ENCODE measurements around the gene RNU6-1.
A peak's percentile ranks its signal among the peaks of the same experiment; 100 is the strongest.

Gene RNU6-1

GRCh38 chr15:67843571-67844387 is 3.9 kb upstream of the RNU6-1 start:
- Histone ChIP-seq H3K4me1 (peaks cover 42% of the 10 kb centered on the region), H3K9ac (no peak overlapping the region), H3K36me3 (no peaks in the 10 kb centered on the region), H3K4me2 (peak overlapping the region; percentile 13; the same call in 1 of the 2 replicates), H4K20me1 (no peaks in the 10 kb centered on the region), H3K27me3 (peaks cover 4% of the 10 kb centered on the region), H3K4me3 (no peak overlapping the region), H3K9me3 (no peaks in the 10 kb centered on the region), H3K27ac (no peak overlapping the region)
- TF ChIP-seq Cebpa-rat (IDR thresholded peaks at IDR 0.05): no peak

DNA sequence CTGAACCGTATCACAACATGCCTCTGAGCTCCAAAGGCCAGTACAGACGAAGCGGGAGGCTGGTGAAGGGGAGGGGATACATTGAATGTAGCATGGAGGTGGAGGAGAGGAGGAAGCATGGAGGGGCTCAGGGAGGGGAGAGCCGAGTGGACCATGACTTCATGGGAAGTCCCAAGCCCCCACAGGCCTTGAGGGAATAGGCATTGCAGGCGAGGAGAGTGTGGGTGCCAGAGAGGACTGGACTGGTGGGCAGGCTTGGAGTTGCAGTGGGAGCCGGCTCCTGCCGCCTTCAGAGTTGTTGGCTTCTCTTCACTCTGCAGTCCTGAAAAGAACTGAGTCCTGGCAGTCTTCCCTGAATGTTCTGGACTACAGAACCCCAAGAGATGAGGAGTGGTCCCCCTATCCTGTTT is 3.3 kb upstream of the RNU6-1 start:
- Histone ChIP-seq H3K4me1 (peaks cover 41% of the 10 kb centered on the region), H3K27ac (no peak overlapping the region), H3K36me3 (no peaks in the 10 kb centered on the region), H3K4me3 (no peak overlapping the region), H4K20me1 (no peaks in the 10 kb centered on the region), H3K27me3 (peaks cover 11% of the 10 kb centered on the region), H3K4me2 (peak overlapping the region; percentile 13; the same call in 1 of the 2 replicates), H3K9me3 (no peaks in the 10 kb centered on the region), H3K9ac (no peak overlapping the region)
- no peak for TF ChIP-seq Cebpa-rat (IDR thresholded peaks at IDR 0.05)

- peaks cover 37% of the 10 kb centered on the region for H3K4me1 ChIP-seq
- H3K36me3 ChIP-seq: no peaks in the 10 kb centered on the region
- TF ChIP-seq Cebpa-rat (IDR thresholded peaks at IDR 0.05): no peak
- H3K9me3 ChIP-seq: no peaks in the 10 kb centered on the region
- H3K4me3 ChIP-seq: peak overlapping the region; percentile 84
- peak overlapping the region; percentile 91 for H3K4me2 ChIP-seq
- no peaks in the 10 kb centered on the region for H4K20me1 ChIP-seq
- H3K9ac ChIP-seq: peak overlapping the region; percentile 91; the same call in 1 of the 2 replicates
- no peak overlapping the region for H3K27ac ChIP-seq
- H3K27me3 ChIP-seq: peaks cover 27% of the 10 kb centered on the region
These were observed 1.6 kb upstream of the RNU6-1 start for GRCh38 chr15:67841513-67841762.

- H3K4me1 ChIP-seq: peaks cover 40% of the 10 kb centered on the region
- H3K36me3 ChIP-seq: no peaks in the 10 kb centered on the region
- H3K27ac ChIP-seq: peak overlapping the region; percentile 87
- H3K4me3 ChIP-seq: peak overlapping the region; percentile 84
- H3K4me2 ChIP-seq: peak overlapping the region; percentile 91
- TF ChIP-seq Cebpa-rat (IDR thresholded peaks at IDR 0.05): no peak
- H3K9me3 ChIP-seq: no peaks in the 10 kb centered on the region
- peak overlapping the region; percentile 91 for H3K9ac ChIP-seq
- peaks cover 2% of the 10 kb centered on the region for H4K20me1 ChIP-seq
- peaks cover 32% of the 10 kb centered on the region for H3K27me3 ChIP-seq
These were observed 1.1 kb upstream of the RNU6-1 start for GRCh38 chr15:67840749-67841512.

GRCh38 chr15:67839499-67839928 is 331 bp downstream of the RNU6-1 start:
- peak overlapping the region; percentile 84 for H3K4me3 ChIP-seq
- peaks cover 15% of the 10 kb centered on the region for H4K20me1 ChIP-seq
- TF ChIP-seq Cebpa-rat (IDR thresholded peaks at IDR 0.05): no peak
- no peaks in the 10 kb centered on the region for H3K9me3 ChIP-seq
- H3K4me2 ChIP-seq: peak overlapping the region; percentile 87
- H3K4me1 ChIP-seq: peaks cover 55% of the 10 kb centered on the region
- H3K36me3 ChIP-seq: no peaks in the 10 kb centered on the region
- H3K27me3 ChIP-seq: peaks cover 46% of the 10 kb centered on the region
- peak overlapping the region; percentile 87 for H3K27ac ChIP-seq
- peak overlapping the region; percentile 91 for H3K9ac ChIP-seq

GRCh38 chr15:67838789-67839332 is 984 bp downstream of the RNU6-1 start:
- H3K4me1 ChIP-seq: peaks cover 61% of the 10 kb centered on the region
- H3K27ac ChIP-seq: no peak overlapping the region
- peaks cover 53% of the 10 kb centered on the region for H3K27me3 ChIP-seq
- peaks cover 21% of the 10 kb centered on the region for H4K20me1 ChIP-seq
- no peaks in the 10 kb centered on the region for H3K36me3 ChIP-seq
- no peak for TF ChIP-seq Cebpa-rat (IDR thresholded peaks at IDR 0.05)
- no peaks in the 10 kb centered on the region for H3K9me3 ChIP-seq
- peak overlapping the region; percentile 91 for H3K9ac ChIP-seq
- peak overlapping the region; percentile 87 for H3K4me2 ChIP-seq
- peak overlapping the region; percentile 84 for H3K4me3 ChIP-seq

- Histone ChIP-seq H3K27ac (no peak overlapping the region), H3K9ac (no peak overlapping the region), H3K4me1 (peaks cover 67% of the 10 kb centered on the region), H3K4me3 (no peak overlapping the region), H4K20me1 (peaks cover 30% of the 10 kb centered on the region), H3K9me3 (no peaks in the 10 kb centered on the region), H3K36me3 (no peaks in the 10 kb centered on the region), H3K4me2 (no peak overlapping the region), H3K27me3 (peaks cover 72% of the 10 kb centered on the region)
- TF ChIP-seq Cebpa-rat (IDR thresholded peaks at IDR 0.05): no peak
These were observed 2.9 kb downstream of the RNU6-1 start for GRCh38 chr15:67836955-67837354.

- peak overlapping the region; percentile 67; the same call in 1 of the 2 replicates for H3K4me3 ChIP-seq
- no peak overlapping the region for H3K27ac ChIP-seq
- no peaks in the 10 kb centered on the region for H3K36me3 ChIP-seq
- H4K20me1 ChIP-seq: peaks cover 30% of the 10 kb centered on the region
- TF ChIP-seq Cebpa-rat (IDR thresholded peaks at IDR 0.05): no peak
- peaks cover 77% of the 10 kb centered on the region for H3K27me3 ChIP-seq
- no peak overlapping the region for H3K9ac ChIP-seq
- peak overlapping the region; percentile 96 for H3K4me2 ChIP-seq
- H3K9me3 ChIP-seq: no peaks in the 10 kb centered on the region
- H3K4me1 ChIP-seq: peaks cover 64% of the 10 kb centered on the region
These were observed 3.4 kb downstream of the RNU6-1 start for GRCh38 chr15:67836477-67836876.

- TF ChIP-seq Cebpa-rat (IDR thresholded peaks at IDR 0.05): no peak
- peak overlapping the region; percentile 67 for H3K4me3 ChIP-seq
- H3K9ac ChIP-seq: no peak overlapping the region
- H3K36me3 ChIP-seq: no peaks in the 10 kb centered on the region
- H3K27ac ChIP-seq: no peak overlapping the region
- no peaks in the 10 kb centered on the region for H3K9me3 ChIP-seq
- peaks cover 30% of the 10 kb centered on the region for H4K20me1 ChIP-seq
- peaks cover 61% of the 10 kb centered on the region for H3K4me1 ChIP-seq
- H3K27me3 ChIP-seq: peaks cover 81% of the 10 kb centered on the region
- peak overlapping the region; percentile 96 for H3K4me2 ChIP-seq
These were observed 3.8 kb downstream of the RNU6-1 start for GRCh38 chr15:67836134-67836455.

Data from BLaER1 (cell line).